K562 (cell line): ENCODE data around the gene NAGLU. TPM values are rescaled to one million over a fixed set of nuclear protein-coding genes. Genes with fewer than 3 reads are reported as not detected.

Source experiments
- BRD4 ChIP-seq: fragments of 200-600 bp; sonication (generic); IDR thresholded peaks from 2 replicates; pipeline ENCODE4 v1.6.1; 2017; ENCODE audit warnings: inconsistent platforms
- CBFA2T3 ChIP-seq: fragments of 450-650 bp; IDR thresholded peaks from 2 replicates; pipeline ENCODE4 v1.6.1; 2017
- CEBPZ ChIP-seq: fragments of 150-350 bp; IDR thresholded peaks from 2 replicates; pipeline ENCODE4 v1.6.1; 2014; ENCODE audit warnings: low read depth, mild to moderate bottlenecking, low read length, borderline replicate concordance
- CREB1 ChIP-seq, 2 experiments: sonication (generic) in 1 of 2; formaldehyde crosslinking in 1 of 2; IDR thresholded peaks; 2 replicates each; pipeline versions ENCODE4 v1.6.1 to v1.8.0; 2012 to 2022; ENCODE audit warnings: inconsistent platforms in 1 of 2, mild to moderate bottlenecking in 1 of 2, missing genetic modification reagents in 1 of 2, moderate library complexity in 1 of 2
- E4F1 ChIP-seq: fragments of 250-450 bp; sonication (Bioruptor Pico); IDR thresholded peaks from 2 replicates; pipeline ENCODE4 v1.5.0; 2021; ENCODE audit warnings: mild to moderate bottlenecking, borderline replicate concordance
- HEY1 ChIP-seq: fragments of 250-450 bp; sonication (Bioruptor Pico); IDR thresholded peaks from 2 replicates; pipeline ENCODE4 v1.5.0; 2020; ENCODE audit warnings: mild to moderate bottlenecking, moderate library complexity, borderline replicate concordance
- NCOR1 ChIP-seq: fragments of 450-650 bp; IDR thresholded peaks from 2 replicates; pipeline ENCODE4 v1.6.1; 2016; ENCODE audit warnings: mild to moderate bottlenecking, moderate library complexity
- PKNOX1 ChIP-seq: fragments of 450-650 bp; IDR thresholded peaks from 2 replicates; pipeline ENCODE4 v1.6.1; 2016
- TGIF2 ChIP-seq: sonication (generic); formaldehyde crosslinking; IDR thresholded peaks from 2 replicates; pipeline ENCODE4 v1.8.1; 2022; ENCODE audit warnings: mild to moderate bottlenecking, missing genetic modification reagents, moderate library complexity
- U2AF1 ChIP-seq: fragments of 200-400 bp; formaldehyde crosslinking; optimal IDR thresholded peaks from 2 replicates; pipeline ENCODE3; 2017; ENCODE audit warnings: mild to moderate bottlenecking, low read depth, low read length, moderate library complexity
- YY1 ChIP-seq, 3 experiments: IDR thresholded peaks; 2 replicates each; pipeline ENCODE4 v1.6.1; 2011; ENCODE audit warnings: low read length in 2 of 3, mild to moderate bottlenecking in 2 of 3, moderate library complexity in 2 of 3, borderline replicate concordance in 1 of 3, control low read depth in 1 of 3, low read depth in 1 of 3; ENCODE audit not compliant: insufficient read depth in 3 of 3, insufficient replicate concordance in 2 of 3, control insufficient read depth in 1 of 3, insufficient read length in 1 of 3; ENCODE audit errors: extremely low read depth in 1 of 3
- ZBTB12 ChIP-seq: fragments of 250-450 bp; sonication (Bioruptor Pico); IDR thresholded peaks from 2 replicates; pipeline ENCODE4 v1.4.0; 2020
- ZNF354B ChIP-seq: fragments of 250-450 bp; sonication (Bioruptor Pico); IDR thresholded peaks from 2 replicates; pipeline ENCODE4 v1.4.0; 2020
- ZNF395 ChIP-seq: fragments of 200-800 bp; sonication (Bioruptor generic); IDR thresholded peaks from 2 replicates; pipeline ENCODE4 v1.6.1; 2017; ENCODE audit warnings: missing genetic modification characterization, missing compliant biosample characterization
- ZNF79 ChIP-seq: fragments of 250-450 bp; sonication (Bioruptor Pico); IDR thresholded peaks from 2 replicates; pipeline ENCODE4 v1.4.0; 2020; ENCODE audit warnings: low read depth, mild to moderate bottlenecking, moderate library complexity
- polyA plus RNA-seq, 8 experiments: library from polyadenylated mRNA; depleted of rRNA in 4 of 8; stranded (reverse) in 5 of 8; unstranded in 3 of 8; fragments of >200 nt; fragmentation: Nextera tagmentation in 2 of 8; fragmentation: Illumina TruSeq in 1 of 8; extraction: Ambion mirVana in 2 of 8; extraction: Trizol in 1 of 8; gene quantifications; 2 replicates each; pipeline versions ENCODE4 v1.2.1 to v1.2.3, GENCODE V29; 2011 to 2014; ENCODE audit warnings: inconsistent platforms in 1 of 8, missing spikeins in 1 of 8
- total RNA-seq, 7 experiments: library from RNA; depleted of rRNA in 6 of 7; stranded (reverse); fragments of >200 nt in 6 of 7; fragmentation: Illumina TruSeq in 2 of 7; extraction: Trizol in 2 of 7; gene quantifications; 2 replicates each; pipeline versions ENCODE4 v1.2.1 to v1.2.3, GENCODE V29; 2011 to 2021; ENCODE audit warnings: low replicate concordance in 1 of 7

NAGLU gene
- total and polyA plus RNA-seq, 9 of the 15 experiments (the other 6 are each of a cell fraction or from before 2014, with no cell fraction given): 0.04 to 21.5 (median 8.5) TPM

GRCh38 chr17:42518046-42518754 lies 17.8 kb upstream of the NAGLU start (continued):
- no peak for TF ChIP-seq CEBPZ
- TF ChIP-seq ZNF79 (CRISPR knock-in tag): no peak
- TF ChIP-seq CBFA2T3: peak; percentile 80
- peak; percentile 17 for TF ChIP-seq NCOR1
- no peak for TF ChIP-seq U2AF1
- TF ChIP-seq E4F1 (CRISPR knock-in tag): no peak
- TF ChIP-seq BRD4: no peak
- no peak; the same call in 1 of the 2 replicates for TF ChIP-seq CREB1 (IDR thresholded peaks at IDR 0.05)
- no peak; the same call in 1 of the 2 replicates for TF ChIP-seq CREB1 (CRISPR knock-in tag; IDR thresholded peaks at IDR 0.05)
- peak; percentile 29 for TF ChIP-seq ZNF395 (CRISPR knock-in tag)
- TF ChIP-seq ZBTB12 (CRISPR knock-in tag): no peak
- TF ChIP-seq TGIF2: no peak
- TF ChIP-seq PKNOX1: no peak
- TF ChIP-seq YY1 (IDR thresholded peaks at IDR 0.05; ENCODE audit: borderline replicate concordance in 1 of 3, control insufficient read depth in 1 of 3, extremely low read depth in 1 of 3, insufficient read depth in 3 of 3, insufficient read length in 1 of 3, insufficient replicate concordance in 2 of 3, low read depth in 1 of 3, low read length in 2 of 3): peak in 1 of 3 experiments; percentile 8
- no peak for TF ChIP-seq HEY1 (CRISPR knock-in tag)
- no peak for TF ChIP-seq ZNF354B
